Caco-2 (cell line): ENCODE data around the gene PLEKHA8. TPM values are rescaled to one million over a fixed set of nuclear protein-coding genes. Genes with fewer than 3 reads are reported as not detected.

ENCODE experiments used
- BruUV-seq: library from RNA; stranded (reverse); fragments of 400-500 nt; replicated peaks from 2 replicates; lab custom pipeline; 2021; lab: Mats Ljungman, UMichigan
- CTCF ChIA-PET: fragments of 300-600 bp; sonication (Branson Sonifier 250); formaldehyde crosslinking; loops from one replicate; lab custom pipeline; 2022; ENCODE audit warnings: antibody characterized with exemption; lab: Charles Lee
- POLR2A ChIA-PET: fragments of 300-600 bp; sonication (Branson Sonifier 250); formaldehyde crosslinking; loops from one replicate; lab custom pipeline; 2022; ENCODE audit warnings: antibody characterized with exemption; lab: Charles Lee
- DNase-seq, 2 experiments: peaks; one replicate each; pipeline versions ENCODE4 v3.0.0 to v3.0.0-alpha.2; 2020 to 2022
- H3K27me3 ChIP-seq: replicated peaks from 2 replicates; pipeline ENCODE4 v1.6.0; 2011; ENCODE audit warnings: low read length; ENCODE audit not compliant: control insufficient read depth, insufficient read depth
- H3K36me3 ChIP-seq: 2 replicates; pipeline ENCODE4 v1.5.1; 2011; ENCODE audit warnings: low read length; ENCODE audit not compliant: control insufficient read depth, insufficient read depth
- H3K4me1 ChIP-seq: fragments of 250-450 bp; sonication (Bioruptor Pico); 2 replicates; pipeline ENCODE4 v1.5.1; 2020; ENCODE audit warnings: mild to moderate bottlenecking
- H3K4me3 ChIP-seq: 2 replicates; pipeline ENCODE4 v1.5.1; 2011; ENCODE audit warnings: low read depth, mild to moderate bottlenecking, control low read depth, low read length
- H3K9me3 ChIP-seq: fragments of 250-450 bp; sonication (Bioruptor Pico); 2 replicates; pipeline ENCODE4 v1.5.1; 2020; ENCODE audit warnings: mild to moderate bottlenecking, moderate library complexity
- H3K27ac Mint-ChIP-seq: one replicate; pipeline ENCODE4 v1.8.0; 2022; ENCODE audit warnings: mixed read lengths; ENCODE audit not compliant: unreplicated experiment
- H3K27me3 Mint-ChIP-seq: one replicate; pipeline ENCODE4 v1.8.0; 2022; ENCODE audit warnings: mixed read lengths; ENCODE audit not compliant: insufficient read depth, unreplicated experiment
- H3K36me3 Mint-ChIP-seq: one replicate; pipeline ENCODE4 v1.8.0; 2022; ENCODE audit warnings: mild to moderate bottlenecking, mixed read lengths; ENCODE audit not compliant: insufficient read depth, unreplicated experiment
- H3K4me1 Mint-ChIP-seq: one replicate; pipeline ENCODE4 v1.8.0; 2022; ENCODE audit warnings: low read depth, mixed read lengths; ENCODE audit not compliant: unreplicated experiment
- H3K4me3 Mint-ChIP-seq: one replicate; pipeline ENCODE4 v1.8.0; 2022; ENCODE audit warnings: mild to moderate bottlenecking, moderate library complexity, mixed read lengths; ENCODE audit not compliant: unreplicated experiment
- H3K9me3 Mint-ChIP-seq: one replicate; pipeline ENCODE4 v1.8.0; 2022; ENCODE audit warnings: mixed read lengths; ENCODE audit not compliant: unreplicated experiment
- intact Hi-C: fragments of 100-400 bp; cut with micrococcal nuclease; formaldehyde crosslinking; loops from one replicate; pipeline ENCODE4 v1.10.0; 2022; ENCODE audit not compliant: unreplicated experiment
- total RNA-seq: library from RNA; stranded (reverse); gene quantifications from 2 replicates; pipeline ENCODE4 v1.2.3, GENCODE V29; 2022
- TF ChIP-seq, protein P1 (sequence below), 2 experiments: fragments of 200-600 bp in 1 of 2; IDR thresholded peaks; 1 replicate in 1 of 2; 2 replicates in 1 of 2; pipeline versions ENCODE4 v1.5.1 to v1.8.0; 2011 to 2022; ENCODE audit warnings: antibody characterized with exemption in 1 of 2, control low read depth in 1 of 2, inconsistent platforms in 1 of 2, low read depth in 1 of 2, low read length in 1 of 2, mild to moderate bottlenecking in 1 of 2, moderate library complexity in 1 of 2; ENCODE audit not compliant: insufficient read depth in 1 of 2, severe bottlenecking in 1 of 2, unreplicated experiment in 1 of 2

PLEKHA8 gene
- total RNA-seq, 1 experiment from 2014 or later, result 32.5 TPM

GRCh38 chr7:29998489-29998888 is 29.7 kb upstream of the PLEKHA8 start:
- Histone ChIP-seq H3K36me3 (no peaks in the 10 kb centered on the region), H3K4me3 (no peak overlapping the region), H3K27me3 (no peaks in the 10 kb centered on the region), H3K4me1 (no peaks in the 10 kb centered on the region), H3K9me3 (0 out of 2 replicates have a peak, but pooled peaks cover 3% of the 10 kb centered on the region)
- H3K27me3 Mint-ChIP-seq, result no peaks in the 10 kb centered on the region
- H3K27ac Mint-ChIP-seq, result no peak overlapping the region
- TF ChIP-seq, protein P1, sequence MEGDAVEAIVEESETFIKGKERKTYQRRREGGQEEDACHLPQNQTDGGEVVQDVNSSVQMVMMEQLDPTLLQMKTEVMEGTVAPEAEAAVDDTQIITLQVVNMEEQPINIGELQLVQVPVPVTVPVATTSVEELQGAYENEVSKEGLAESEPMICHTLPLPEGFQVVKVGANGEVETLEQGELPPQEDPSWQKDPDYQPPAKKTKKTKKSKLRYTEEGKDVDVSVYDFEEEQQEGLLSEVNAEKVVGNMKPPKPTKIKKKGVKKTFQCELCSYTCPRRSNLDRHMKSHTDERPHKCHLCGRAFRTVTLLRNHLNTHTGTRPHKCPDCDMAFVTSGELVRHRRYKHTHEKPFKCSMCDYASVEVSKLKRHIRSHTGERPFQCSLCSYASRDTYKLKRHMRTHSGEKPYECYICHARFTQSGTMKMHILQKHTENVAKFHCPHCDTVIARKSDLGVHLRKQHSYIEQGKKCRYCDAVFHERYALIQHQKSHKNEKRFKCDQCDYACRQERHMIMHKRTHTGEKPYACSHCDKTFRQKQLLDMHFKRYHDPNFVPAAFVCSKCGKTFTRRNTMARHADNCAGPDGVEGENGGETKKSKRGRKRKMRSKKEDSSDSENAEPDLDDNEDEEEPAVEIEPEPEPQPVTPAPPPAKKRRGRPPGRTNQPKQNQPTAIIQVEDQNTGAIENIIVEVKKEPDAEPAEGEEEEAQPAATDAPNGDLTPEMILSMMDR (IDR thresholded peaks at IDR 0.05; ENCODE audit: insufficient read depth in 1 of 2, low read depth in 1 of 2, low read length in 1 of 2, severe bottlenecking in 1 of 2, unreplicated experiment in 1 of 2), result no peak
- CTCF ChIA-PET, result no interaction called here
- POLR2A ChIA-PET, result no interaction called here
- peaks cover 18% of the 10 kb centered on the region for H3K9me3 Mint-ChIP-seq
- intact Hi-C loops, result no loop called here
- H3K4me1 Mint-ChIP-seq, result no peaks in the 10 kb centered on the region
- DNase-seq, result no peak
- H3K4me3 Mint-ChIP-seq, result no peak overlapping the region
- BruUV-seq, result no TSS peak
- H3K36me3 Mint-ChIP-seq, result no peaks in the 10 kb centered on the region

GRCh38 chr7:30001998-30002397 is 26.2 kb upstream of the PLEKHA8 start:
- Mint-ChIP-seq H3K27me3 (no peaks in the 10 kb centered on the region), H3K9me3 (peaks cover 7% of the 10 kb centered on the region), H3K4me1 (no peaks in the 10 kb centered on the region), H3K36me3 (no peaks in the 10 kb centered on the region), H3K4me3 (no peak overlapping the region), H3K27ac (no peak overlapping the region)
- TF ChIP-seq, protein P1 (IDR thresholded peaks at IDR 0.05; ENCODE audit: insufficient read depth in 1 of 2, low read depth in 1 of 2, low read length in 1 of 2, severe bottlenecking in 1 of 2, unreplicated experiment in 1 of 2), result no peak
- H3K27me3 ChIP-seq, result no peaks in the 10 kb centered on the region
- H3K4me1 ChIP-seq, result no peaks in the 10 kb centered on the region
- BruUV-seq, result no TSS peak
- H3K4me3 ChIP-seq, result no peak overlapping the region
- intact Hi-C loops, result no loop called here
- no peak for DNase-seq
- no peaks in the 10 kb centered on the region for H3K36me3 ChIP-seq
- ChIA-PET CTCF (no interaction called here), POLR2A (no interaction called here)
- H3K9me3 ChIP-seq, result no peaks in the 10 kb centered on the region

DNA sequence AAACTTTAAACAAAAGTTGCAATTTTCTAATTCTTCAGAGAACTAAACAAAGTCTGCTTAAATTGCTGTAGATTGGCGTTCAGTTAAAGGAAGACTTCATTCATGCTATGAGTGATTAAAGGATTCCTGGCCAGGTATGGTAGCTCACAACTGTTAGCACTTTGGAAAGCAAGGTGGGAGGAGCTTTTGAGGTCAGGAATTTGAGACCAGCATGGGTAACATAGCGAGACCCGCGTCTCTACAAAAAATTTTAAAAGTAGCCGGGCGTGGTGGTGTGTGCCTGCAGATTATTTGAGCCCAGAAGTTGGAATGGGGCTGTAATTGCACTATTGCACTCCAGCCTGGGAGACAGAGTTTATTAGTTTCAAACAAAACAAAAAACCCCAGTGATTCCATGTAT is 25.1 kb upstream of the PLEKHA8 start:
- Mint-ChIP-seq H3K36me3 (no peaks in the 10 kb centered on the region), H3K4me1 (no peaks in the 10 kb centered on the region), H3K4me3 (no peak overlapping the region), H3K9me3 (no peaks in the 10 kb centered on the region), H3K27me3 (no peaks in the 10 kb centered on the region), H3K27ac (no peak overlapping the region)
- ChIA-PET CTCF (no interaction called here), POLR2A (no interaction called here)
- DNase-seq, result no peak
- no peaks in the 10 kb centered on the region for H3K4me1 ChIP-seq
- H3K36me3 ChIP-seq, result no peaks in the 10 kb centered on the region
- no peak overlapping the region for H3K4me3 ChIP-seq
- no TSS peak for BruUV-seq
- intact Hi-C loops, result no loop called here
- TF ChIP-seq, protein P1 (IDR thresholded peaks at IDR 0.05; ENCODE audit: insufficient read depth in 1 of 2, low read depth in 1 of 2, low read length in 1 of 2, severe bottlenecking in 1 of 2, unreplicated experiment in 1 of 2), result no peak
- H3K27me3 ChIP-seq, result no peaks in the 10 kb centered on the region
- H3K9me3 ChIP-seq, result no peaks in the 10 kb centered on the region
